Smooth muscle cell of the umbilical artery (primary cell): Measurements from ENCODE around the gene CD200. TPM values are rescaled to one million over a fixed set of nuclear protein-coding genes. Genes with fewer than 3 reads are reported as not detected.

Source experiments
- total RNA-seq: library from RNA; depleted of rRNA; stranded (reverse); fragments of >200 nt; gene quantifications from 2 replicates; pipeline ENCODE4 v1.2.3, GENCODE V29; 2014

The CD200 gene, protein sequence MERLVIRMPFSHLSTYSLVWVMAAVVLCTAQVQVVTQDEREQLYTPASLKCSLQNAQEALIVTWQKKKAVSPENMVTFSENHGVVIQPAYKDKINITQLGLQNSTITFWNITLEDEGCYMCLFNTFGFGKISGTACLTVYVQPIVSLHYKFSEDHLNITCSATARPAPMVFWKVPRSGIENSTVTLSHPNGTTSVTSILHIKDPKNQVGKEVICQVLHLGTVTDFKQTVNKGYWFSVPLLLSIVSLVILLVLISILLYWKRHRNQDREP
- 33.3 and 66.5 TPM in 2 replicates for total RNA-seq

DNA sequence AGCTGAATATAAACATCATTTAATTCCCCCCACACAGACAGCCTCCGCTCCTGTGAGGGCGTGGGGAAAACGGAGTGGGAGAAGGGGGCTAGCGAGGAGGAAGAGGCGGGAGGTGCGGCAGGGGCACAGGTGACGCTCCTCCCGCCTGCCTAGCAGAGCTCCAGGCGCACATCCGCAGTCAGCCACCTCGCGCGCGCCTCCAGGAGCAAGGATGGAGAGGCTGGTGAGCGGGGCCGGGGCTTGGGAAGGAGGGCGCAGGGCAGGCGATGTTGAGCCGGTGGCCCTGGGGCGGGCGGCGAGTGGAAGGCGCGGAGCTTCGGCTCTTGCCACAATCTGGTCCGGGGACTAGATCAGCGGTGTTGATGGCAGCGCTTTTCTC lies at the start of gene CD200:
Gene CD200 (plus strand): TSS at position 155 of the 379 bp plus-strand sequence. CDS start 57 bp downstream, at position 212.

DNA sequence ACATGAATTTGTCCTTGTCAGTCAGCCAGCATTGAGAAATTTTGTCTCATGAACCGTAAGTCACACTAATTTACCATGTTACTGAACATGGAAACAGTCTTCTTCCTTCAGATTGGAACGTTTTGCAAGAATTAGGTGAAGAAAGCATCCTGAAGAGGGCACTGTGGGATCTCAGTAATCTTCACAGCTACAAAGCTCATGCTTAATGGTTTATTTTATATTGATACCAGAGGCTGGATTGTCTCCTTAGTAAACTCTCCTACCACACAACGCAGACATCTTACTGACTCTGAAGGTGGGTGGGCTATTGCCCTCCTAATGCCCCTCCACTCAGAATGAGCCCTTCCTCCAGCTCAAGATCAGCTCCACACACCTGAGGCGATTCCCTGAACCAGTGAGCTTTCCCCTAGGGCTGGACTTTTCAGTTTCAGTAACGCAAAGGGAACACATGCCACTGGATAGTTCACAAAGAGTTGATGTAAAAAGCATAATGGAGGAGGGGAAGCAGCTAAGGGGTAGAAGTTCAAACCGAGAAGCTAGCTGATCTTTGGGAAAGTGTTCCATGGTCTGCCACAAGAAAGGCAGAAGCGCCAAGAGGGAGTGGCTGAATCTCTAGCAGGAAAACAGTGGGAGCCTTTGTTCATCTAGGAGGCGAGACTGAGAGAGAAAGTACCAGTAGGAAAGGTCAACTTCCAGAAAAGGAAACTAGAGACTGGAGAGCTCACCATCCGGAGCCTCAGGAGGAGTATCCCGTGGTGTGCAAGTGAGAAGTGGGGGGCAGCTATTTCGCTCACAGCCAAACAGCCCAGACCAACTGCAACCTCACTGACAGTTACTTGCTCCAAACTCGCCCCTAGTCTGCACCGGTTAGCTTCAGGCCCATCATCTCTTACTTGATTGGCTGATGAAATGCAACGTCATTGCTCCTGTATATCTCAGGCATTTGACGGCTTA lies 39.3 kb upstream of the CD200 start, which contains the start of gene SLC9C1:
Gene SLC9C1 (minus strand): TSS at position 849 of the 954 bp plus-strand sequence. CDS start 7,425 bp downstream, outside the sequence.

Other genes starting within 250 kb of the CD200 start
- 10.7 and 19.1 TPM in 2 replicates for gene C3orf52, start 246.8 kb upstream of the CD200 start, total RNA-seq
- not detected in 2 replicates for gene GCSAM, start 199.9 kb upstream of the CD200 start, total RNA-seq
- 0.30 and 0.37 TPM in 2 replicates for gene SLC9C1, start 38.9 kb upstream of the CD200 start, total RNA-seq
- gene BTLA, start 166.3 kb downstream of the CD200 start, total RNA-seq = 0.42 TPM in 1 of 2 replicates, not detected in the other
- gene ATG3, start 228.8 kb downstream of the CD200 start, total RNA-seq = 64.7 and 65.1 TPM in 2 replicates
- 29.1 and 43.3 TPM in 2 replicates for gene SLC35A5, start 228.9 kb downstream of the CD200 start, total RNA-seq